Measurements from ENCODE around the gene TOMM20L.

The TOMM20L gene

GRCh38 chr14:58426670-58427280 is 31.0 kb downstream of the TOMM20L start:
- H3K4me3 ChIP-seq (ENCODE audit: low read depth, low read length), result peak overlapping the region; percentile 92

- H3K4me3 ChIP-seq (ENCODE audit: low read depth, low read length), result peak within 1 kb of the TSS; percentile 92
Measured at GRCh38 chr14:58427281-58428117, 31.8 kb downstream of the TOMM20L start, which contains the start of the genes KIAA0586 and TIMM9. Gene KIAA0586 (plus strand): TSS chr14:58427719. CDS start chr14:58428265, 546 bp downstream. Gene TIMM9 (minus strand): TSS chr14:58427531. CDS start chr14:58411945, 15,586 bp downstream.

GRCh38 chr14:58428118-58428683 is 32.5 kb downstream of the TOMM20L start:
- H3K4me3 ChIP-seq (ENCODE audit: low read depth, low read length), result peak overlapping the region; percentile 92

- H3K4me3 ChIP-seq (ENCODE audit: low read depth, low read length), result no peak overlapping the region
Measured at GRCh38 chr14:58430156-58430555, 34.4 kb downstream of the TOMM20L start.

GRCh38 chr14:58439476-58439875 is 43.7 kb downstream of the TOMM20L start:
- H3K4me3 ChIP-seq (ENCODE audit: low read depth, low read length), result no peak overlapping the region

GRCh38 chr14:58444627-58445026 is 48.9 kb downstream of the TOMM20L start:
- no peak overlapping the region for H3K4me3 ChIP-seq (ENCODE audit: low read depth, low read length)

- H3K4me3 ChIP-seq (ENCODE audit: low read depth, low read length), result no peak overlapping the region
Measured at GRCh38 chr14:58455593-58456265, 60.0 kb downstream of the TOMM20L start.
